Neural crest cell (in vitro differentiated cells): ENCODE data around the gene KBTBD13. TPM values are rescaled to one million over a fixed set of nuclear protein-coding genes. Genes with fewer than 3 reads are reported as not detected.
"Not testable (repeated sequence)": the region's sequence is repeated elsewhere in the genome, so short reads cannot be mapped to it uniquely, and the experiment has no call there.

Source experiments
- DNase-seq: peaks from one replicate; pipeline ENCODE4 v3.0.0; 2021; ENCODE audit warnings: low read depth, mixed read lengths, low spot score
- H3K27ac Mint-ChIP-seq: one replicate; pipeline ENCODE4 v1.8.0; 2021; ENCODE audit warnings: mild to moderate bottlenecking, mixed read lengths; ENCODE audit not compliant: unreplicated experiment
- H3K27me3 Mint-ChIP-seq: 2 replicates; pipeline ENCODE4 v1.8.0; 2021; ENCODE audit warnings: low read depth, mild to moderate bottlenecking, mixed read lengths
- H3K36me3 Mint-ChIP-seq: 2 replicates; pipeline ENCODE4 v1.8.0; 2021; ENCODE audit warnings: low read depth, mild to moderate bottlenecking, mixed read lengths
- H3K4me1 Mint-ChIP-seq: 2 replicates; pipeline ENCODE4 v1.8.0; 2021; ENCODE audit warnings: mixed read lengths
- H3K4me3 Mint-ChIP-seq: one replicate; pipeline ENCODE4 v1.8.0; 2021; ENCODE audit warnings: mild to moderate bottlenecking, mixed read lengths
- H3K9me3 Mint-ChIP-seq: 2 replicates; pipeline ENCODE4 v1.8.0; 2021; ENCODE audit warnings: mixed read lengths
- total RNA-seq: library from RNA; stranded (reverse); gene quantifications from 2 replicates; pipeline ENCODE4 v1.2.1, GENCODE V29; 2021
- TF ChIP-seq, protein P1 (sequence below): fragments of 200-600 bp; sonication (generic); conservative IDR thresholded peaks from 2 replicates; pipeline ENCODE4 v1.5.0; 2021; ENCODE audit warnings: antibody characterized with exemption, mild to moderate bottlenecking

Gene KBTBD13
- total RNA-seq, 1 donor from 2014 or later, result not detected

DNA sequence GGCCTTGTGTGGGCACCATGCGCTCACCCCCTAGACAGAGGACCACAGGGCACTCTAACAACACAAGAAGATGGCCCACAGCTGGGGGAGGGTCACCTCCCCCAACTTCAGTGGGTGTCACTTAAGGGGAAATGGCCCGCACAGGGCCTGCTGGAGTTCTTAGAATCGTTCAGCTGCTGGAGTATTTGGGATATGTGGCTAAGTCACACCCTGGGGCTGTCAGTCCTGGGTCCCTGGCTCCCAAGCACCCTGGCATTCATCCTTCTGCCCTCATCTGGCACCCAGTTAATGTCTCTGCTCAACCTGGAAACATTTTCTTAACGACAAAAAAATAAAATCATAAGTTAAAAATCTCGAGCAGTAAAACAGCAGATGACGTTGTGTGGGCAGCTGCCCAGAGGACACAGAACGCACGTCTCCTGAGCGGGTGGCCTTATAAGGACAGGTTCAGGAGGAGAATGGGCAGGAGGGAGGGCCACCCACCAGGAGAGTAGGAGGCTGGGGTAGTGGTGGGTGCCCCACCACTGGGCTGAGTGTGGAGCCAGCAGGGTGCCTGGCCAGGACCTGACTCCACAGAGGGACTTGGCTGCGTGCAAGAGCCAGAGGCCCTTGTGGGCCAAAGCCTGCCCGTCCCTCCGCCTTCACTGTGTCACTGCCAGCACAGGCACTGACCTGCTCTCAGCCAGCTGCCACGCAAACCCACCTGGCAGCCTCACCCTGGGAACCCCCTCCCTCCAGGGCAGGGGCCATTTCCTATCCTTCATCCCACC, 11.5 kb downstream of the KBTBD13 start:
- peaks cover 38% of the 10 kb centered on the region for H3K4me1 Mint-ChIP-seq
- H3K9me3 Mint-ChIP-seq, result no peaks in the 10 kb centered on the region
- no peak overlapping the region for H3K27ac Mint-ChIP-seq
- no peak for DNase-seq
- H3K4me3 Mint-ChIP-seq, result no peak overlapping the region
- peaks cover 9% of the 10 kb centered on the region for H3K27me3 Mint-ChIP-seq
- no peaks in the 10 kb centered on the region for H3K36me3 Mint-ChIP-seq
- TF ChIP-seq, protein P1, sequence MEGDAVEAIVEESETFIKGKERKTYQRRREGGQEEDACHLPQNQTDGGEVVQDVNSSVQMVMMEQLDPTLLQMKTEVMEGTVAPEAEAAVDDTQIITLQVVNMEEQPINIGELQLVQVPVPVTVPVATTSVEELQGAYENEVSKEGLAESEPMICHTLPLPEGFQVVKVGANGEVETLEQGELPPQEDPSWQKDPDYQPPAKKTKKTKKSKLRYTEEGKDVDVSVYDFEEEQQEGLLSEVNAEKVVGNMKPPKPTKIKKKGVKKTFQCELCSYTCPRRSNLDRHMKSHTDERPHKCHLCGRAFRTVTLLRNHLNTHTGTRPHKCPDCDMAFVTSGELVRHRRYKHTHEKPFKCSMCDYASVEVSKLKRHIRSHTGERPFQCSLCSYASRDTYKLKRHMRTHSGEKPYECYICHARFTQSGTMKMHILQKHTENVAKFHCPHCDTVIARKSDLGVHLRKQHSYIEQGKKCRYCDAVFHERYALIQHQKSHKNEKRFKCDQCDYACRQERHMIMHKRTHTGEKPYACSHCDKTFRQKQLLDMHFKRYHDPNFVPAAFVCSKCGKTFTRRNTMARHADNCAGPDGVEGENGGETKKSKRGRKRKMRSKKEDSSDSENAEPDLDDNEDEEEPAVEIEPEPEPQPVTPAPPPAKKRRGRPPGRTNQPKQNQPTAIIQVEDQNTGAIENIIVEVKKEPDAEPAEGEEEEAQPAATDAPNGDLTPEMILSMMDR, result no peak

DNA sequence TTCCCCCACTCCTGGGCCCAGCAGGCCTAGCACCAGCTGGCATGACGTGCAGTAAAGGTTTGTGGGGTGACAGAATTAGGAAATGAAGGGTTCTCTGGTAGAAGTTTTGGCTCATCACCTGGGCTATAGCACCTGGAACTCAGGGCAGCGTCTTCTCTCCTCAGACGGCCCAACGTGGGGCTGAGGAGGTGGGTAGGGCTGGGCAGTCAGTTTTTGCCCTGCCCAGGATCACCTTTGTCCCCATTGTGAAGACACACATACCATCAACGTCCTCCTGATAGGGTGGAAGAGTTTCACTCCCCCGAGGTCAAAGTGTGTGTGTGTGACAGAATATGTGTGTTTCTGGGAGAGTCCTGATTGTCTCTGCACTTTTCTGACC, 12.1 kb downstream of the KBTBD13 start:
- Mint-ChIP-seq H3K36me3 (no peaks in the 10 kb centered on the region), H3K27ac (no peak overlapping the region), H3K4me3 (no peak overlapping the region), H3K27me3 (peaks cover 9% of the 10 kb centered on the region), H3K9me3 (no peaks in the 10 kb centered on the region), H3K4me1 (peaks cover 32% of the 10 kb centered on the region)
- no peak for DNase-seq
- TF ChIP-seq, protein P1, result no peak

DNA sequence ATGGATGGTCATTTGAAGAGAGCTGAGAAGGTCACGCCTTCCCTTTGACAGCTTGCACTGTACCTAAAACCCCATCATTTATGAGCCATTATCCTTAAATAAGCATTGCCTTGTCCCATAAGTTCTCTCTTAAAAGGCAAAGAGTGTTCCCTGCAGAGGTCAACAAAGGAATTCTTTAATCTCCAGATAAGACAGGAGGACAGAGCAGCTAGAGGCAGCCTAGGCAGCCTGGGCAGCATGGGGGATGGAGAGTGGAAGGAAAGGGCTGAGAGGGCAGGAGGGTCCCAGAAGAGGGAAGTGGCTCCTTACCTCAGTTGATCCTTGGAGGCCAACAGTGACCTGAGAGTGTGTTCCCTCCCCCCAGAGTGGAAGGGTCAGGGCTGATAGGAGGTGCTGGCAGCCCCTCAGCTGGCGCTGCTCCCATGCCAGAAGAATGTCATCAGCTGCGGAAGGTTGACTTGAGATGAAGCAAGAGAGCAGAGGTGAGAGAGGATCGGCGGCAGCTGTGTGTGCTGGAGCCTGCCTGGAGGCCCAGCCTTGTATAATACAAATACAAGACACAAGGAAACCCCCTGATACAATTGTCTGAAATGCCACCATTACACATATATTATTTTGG, 12.8 kb downstream of the KBTBD13 start:
- no peak overlapping the region for H3K4me3 Mint-ChIP-seq
- no peaks in the 10 kb centered on the region for H3K9me3 Mint-ChIP-seq
- DNase-seq, result no peak
- H3K36me3 Mint-ChIP-seq, result no peaks in the 10 kb centered on the region
- TF ChIP-seq, protein P1, result no peak
- H3K27ac Mint-ChIP-seq, result no peak overlapping the region
- H3K27me3 Mint-ChIP-seq, result peaks cover 9% of the 10 kb centered on the region
- peaks cover 28% of the 10 kb centered on the region for H3K4me1 Mint-ChIP-seq

DNA sequence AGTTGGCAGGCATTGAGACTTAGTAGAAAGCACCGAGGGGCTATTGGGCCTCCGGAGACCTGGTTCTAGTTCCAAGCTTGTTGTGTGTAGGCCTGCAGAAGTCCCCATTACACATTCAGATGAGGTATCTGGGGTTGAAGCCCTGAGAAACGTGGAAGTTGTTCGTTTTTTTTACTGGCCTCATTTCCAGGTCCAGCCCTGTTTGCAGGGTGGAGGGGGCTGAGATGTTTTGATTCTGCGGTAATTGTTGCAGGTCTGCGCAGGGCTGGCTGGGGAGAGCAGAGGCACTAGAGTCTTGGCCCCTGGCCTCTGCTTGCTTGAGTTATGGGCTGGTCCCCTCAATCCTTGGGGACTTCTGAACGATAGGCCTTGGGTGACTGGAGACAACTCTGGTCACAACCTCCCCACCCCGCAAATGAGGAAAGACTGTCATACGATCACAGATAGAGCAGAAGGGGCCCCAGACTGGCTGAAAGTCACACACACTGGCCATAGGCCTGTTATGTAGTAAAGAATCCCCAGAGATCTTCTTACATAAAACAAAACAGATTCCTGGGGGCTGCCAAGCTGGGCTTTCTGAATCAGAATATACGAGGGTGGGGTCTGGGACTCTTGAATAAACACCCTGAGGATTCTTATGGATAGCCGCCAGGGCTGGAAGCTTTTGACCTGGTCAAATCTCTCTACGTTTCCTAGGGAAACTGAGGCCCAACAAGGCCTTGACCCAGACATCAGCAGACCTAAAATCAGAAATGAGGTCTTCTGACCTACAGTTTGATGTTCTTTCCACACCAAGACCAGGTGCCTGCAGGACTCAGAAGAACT, 15.6 kb downstream of the KBTBD13 start:
- Mint-ChIP-seq H3K27me3 (no peaks in the 10 kb centered on the region), H3K36me3 (no peaks in the 10 kb centered on the region), H3K4me3 (no peak overlapping the region), H3K4me1 (peaks cover 9% of the 10 kb centered on the region), H3K27ac (no peak overlapping the region), H3K9me3 (no peaks in the 10 kb centered on the region)
- TF ChIP-seq, protein P1, result no peak
- DNase-seq, result no peak

DNA sequence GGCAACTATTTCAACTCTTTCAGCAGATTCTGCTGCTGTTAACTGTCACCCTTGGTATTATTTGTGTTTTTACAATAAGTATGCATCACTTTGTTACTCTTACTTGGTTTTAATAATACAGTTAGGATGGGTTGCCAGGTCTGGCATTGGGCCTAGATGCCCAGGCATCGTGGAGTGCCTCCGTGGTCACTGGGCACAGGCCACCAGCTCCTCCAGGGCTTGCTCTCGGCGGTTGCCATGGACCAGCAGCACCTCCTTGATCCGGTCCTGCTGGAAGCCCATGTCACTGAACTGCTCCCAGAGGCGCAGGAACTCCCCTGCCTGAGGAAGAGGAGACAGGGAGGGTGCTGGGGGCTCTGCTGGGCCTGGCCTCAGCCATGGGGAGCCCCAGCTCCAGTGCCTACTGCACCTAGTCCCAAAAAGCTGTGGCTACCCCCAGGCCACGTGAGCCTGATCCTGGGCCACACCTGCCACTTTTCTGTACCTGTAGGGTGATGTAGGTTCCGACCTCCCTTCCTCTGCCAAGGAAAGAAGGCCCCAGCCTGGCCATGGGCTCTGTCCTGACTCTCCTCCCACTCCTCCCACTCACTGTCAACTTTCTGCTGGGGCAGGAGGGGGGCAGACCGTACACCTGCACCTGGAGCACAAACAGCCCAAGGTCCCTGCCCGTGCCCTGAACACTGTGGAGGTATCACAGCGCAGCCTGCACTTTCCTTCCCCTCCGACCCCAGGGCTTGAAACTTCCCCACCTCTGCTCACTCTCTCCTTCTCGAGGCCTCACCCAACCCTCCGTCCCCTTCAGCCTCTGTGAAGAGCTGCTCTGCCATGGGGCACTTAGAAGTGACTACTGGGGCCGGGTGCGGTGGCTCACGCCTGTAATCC, 16.6 kb downstream of the KBTBD13 start:
- Mint-ChIP-seq H3K4me1 (peaks cover 9% of the 10 kb centered on the region), H3K27me3 (no peaks in the 10 kb centered on the region), H3K4me3 (no peak overlapping the region), H3K27ac (peak overlapping the region; percentile 92), H3K9me3 (no peaks in the 10 kb centered on the region), H3K36me3 (peaks cover 2% of the 10 kb centered on the region)
- TF ChIP-seq, protein P1, result no peak
- DNase-seq, result no peak

DNA sequence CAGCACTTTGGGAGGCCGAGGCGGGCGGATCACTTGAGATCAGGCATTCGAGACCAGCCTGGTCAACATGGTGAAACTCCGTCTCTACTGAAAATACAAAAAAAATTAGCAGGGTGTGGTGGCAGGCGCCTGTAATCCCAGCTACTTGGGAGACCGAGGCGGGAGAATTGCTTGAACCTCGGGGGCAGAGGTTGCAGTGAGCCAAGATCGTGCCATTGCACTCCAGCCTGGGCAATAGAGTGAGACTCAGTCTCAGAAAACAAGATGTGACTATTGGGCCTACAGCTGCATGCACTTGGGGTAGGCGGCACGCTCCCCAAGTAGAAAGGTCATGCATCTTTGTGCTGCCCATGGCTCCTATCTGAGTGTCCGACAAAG, 17.2 kb downstream of the KBTBD13 start:
- H3K4me3 Mint-ChIP-seq, result not testable (repeated sequence)

More for the DNA sequence above, 17.2 kb downstream of the KBTBD13 start:
- H3K27me3 Mint-ChIP-seq, DNase-seq, H3K36me3 Mint-ChIP-seq, H3K4me1 Mint-ChIP-seq, H3K9me3 Mint-ChIP-seq: not testable (repeated sequence)
- H3K27ac Mint-ChIP-seq, result peak overlapping the region; percentile 92
